A549 (cell line): ENCODE results near the gene CRIP3. TPM values are rescaled to one million over a fixed set of nuclear protein-coding genes. Genes with fewer than 3 reads are reported as not detected.

ENCODE experiments used
- ATAC-seq, 2 experiments: fragments of 200-7000 bp in 1 of 2; fragments of >200 bp in 1 of 2; cut with Nextera tagmentation in 1 of 2; cut with Tn5 transposase in 1 of 2; 3 replicates each; pipeline versions ENCODE4 v1.8.0 to v1.9.1; 2018 to 2020; ENCODE audit warnings: mild to moderate bottlenecking in 1 of 2, moderate library complexity in 1 of 2
- CTCF ChIA-PET: fragments of 300-600 bp; sonication (Branson Sonifier 250); formaldehyde crosslinking; extraction: SDS; loops from one replicate; lab custom pipeline; 2021; ENCODE audit warnings: antibody characterized with exemption, inconsistent platforms; lab: Yijun Ruan, JAX
- POLR2A ChIA-PET: fragments of 350-600 bp; formaldehyde crosslinking; extraction: SDS; loops from one replicate; lab custom pipeline; 2021; ENCODE audit warnings: antibody characterized with exemption, inconsistent platforms; lab: Yijun Ruan, JAX
- DNase-seq, 2 experiments: peaks; one replicate each; pipeline versions ENCODE4 v3.0.0 to v3.0.0-alpha.2; 2011 to 2016; ENCODE audit warnings: low read depth in 1 of 2, low spot score in 1 of 2
- FAIRE-seq: peaks from 2 replicates; lab custom pipeline; 2011; peaks lifted over from hg19 to GRCh38; lab: Jason Lieb, UNC
- H3K27ac ChIP-seq, 2 experiments: fragments of >200 bp; sonication (Bioruptor Twin); formaldehyde crosslinking; 3 replicates each; pipeline ENCODE4 v1.5.1; 2016 to 2017
- H3K4me1 ChIP-seq: fragments of >200 bp; sonication (Bioruptor Twin); formaldehyde crosslinking; 3 replicates; pipeline ENCODE4 v1.6.1; 2016
- H3K4me2 ChIP-seq: fragments of >200 bp; sonication (Bioruptor Twin); formaldehyde crosslinking; 3 replicates; pipeline ENCODE4 v1.6.1; 2016
- H3K4me3 ChIP-seq: fragments of >200 bp; sonication (Bioruptor Twin); formaldehyde crosslinking; 3 replicates; pipeline ENCODE4 v1.5.1; 2016
- H3K9me3 ChIP-seq: fragments of >200 bp; sonication (Bioruptor Twin); formaldehyde crosslinking; 3 replicates; pipeline ENCODE4 v1.6.1; 2016
- BCL3 ChIP-seq: fragments of >200 bp; sonication (Bioruptor Twin); formaldehyde crosslinking; IDR thresholded peaks from 3 replicates; pipeline ENCODE4 v1.6.1; 2016
- BHLHE40 ChIP-seq: IDR thresholded peaks from 2 replicates; pipeline ENCODE4 v1.6.1; 2012; ENCODE audit warnings: low read depth, low read length, inconsistent platforms
- CHD4 ChIP-seq: fragments of 200-600 bp; sonication (generic); IDR thresholded peaks from 2 replicates; pipeline ENCODE4 v1.6.1; 2016; ENCODE audit warnings: antibody characterized with exemption, mild to moderate bottlenecking, borderline replicate concordance
- EHMT2 ChIP-seq: fragments of 200-600 bp; sonication (generic); IDR thresholded peaks from 2 replicates; pipeline ENCODE4 v1.6.1; 2016; ENCODE audit warnings: antibody characterized with exemption, low read depth, mild to moderate bottlenecking, moderate library complexity
- EP300 ChIP-seq, 2 experiments: fragments of >200 bp; sonication (Bioruptor Twin); formaldehyde crosslinking; IDR thresholded peaks; 2 replicates in 1 of 2; 3 replicates in 1 of 2; pipeline ENCODE4 v1.6.1; 2016 to 2017
- FOSB ChIP-seq: fragments of 250-450 bp; sonication (Bioruptor Pico); IDR thresholded peaks from 2 replicates; pipeline ENCODE4 v1.5.0; 2020; ENCODE audit warnings: mild to moderate bottlenecking, moderate library complexity
- FOXS1 ChIP-seq: fragments of 250-450 bp; sonication (Bioruptor Pico); IDR thresholded peaks from 2 replicates; pipeline ENCODE4 v1.5.0; 2020; ENCODE audit warnings: mild to moderate bottlenecking, moderate library complexity
- HDAC2 ChIP-seq: fragments of 200-600 bp; sonication (generic); IDR thresholded peaks from 2 replicates; pipeline ENCODE4 v1.6.1; 2016
- HOXA7 ChIP-seq: fragments of 250-450 bp; sonication (Bioruptor Pico); IDR thresholded peaks from 2 replicates; pipeline ENCODE4 v1.5.0; 2020; ENCODE audit warnings: mild to moderate bottlenecking, moderate library complexity
- JUNB ChIP-seq: fragments of >200 bp; sonication (Bioruptor Twin); formaldehyde crosslinking; IDR thresholded peaks from 2 replicates; pipeline ENCODE4 v1.6.1; 2016
- KDM5A ChIP-seq: fragments of 200-600 bp; sonication (generic); IDR thresholded peaks from 2 replicates; pipeline ENCODE4 v1.6.1; 2016; ENCODE audit warnings: antibody characterized with exemption, mild to moderate bottlenecking
- MAFK ChIP-seq: fragments of 450-650 bp; IDR thresholded peaks from 2 replicates; pipeline ENCODE4 v1.6.1; 2014; ENCODE audit not compliant: partially characterized antibody
- NPAS2 ChIP-seq: fragments of 250-450 bp; sonication (Bioruptor Pico); IDR thresholded peaks from 2 replicates; pipeline ENCODE4 v1.8.0; 2022; ENCODE audit warnings: mild to moderate bottlenecking, moderate library complexity, borderline replicate concordance
- PBX3 ChIP-seq: IDR thresholded peaks from 2 replicates; pipeline ENCODE4 v1.6.1; 2012
- PHF8 ChIP-seq: fragments of 200-600 bp; sonication (generic); IDR thresholded peaks from 2 replicates; pipeline ENCODE4 v1.6.1; 2016; ENCODE audit warnings: low read depth, mild to moderate bottlenecking, antibody characterized with exemption, moderate library complexity, borderline replicate concordance
- POLR2AphosphoS2 ChIP-seq: conservative IDR thresholded peaks from 2 replicates; pipeline ENCODE4 v1.6.1; 2012; ENCODE audit warnings: low read length, improper control_type of control experiment, inconsistent platforms
- REST ChIP-seq: fragments of 200-600 bp; sonication (generic); IDR thresholded peaks from 2 replicates; pipeline ENCODE4 v1.6.1; 2016; ENCODE audit warnings: antibody characterized with exemption, mild to moderate bottlenecking, moderate library complexity
- SREBF2 ChIP-seq: fragments of 450-650 bp; IDR thresholded peaks from 2 replicates; pipeline ENCODE4 v1.6.1; 2014; ENCODE audit warnings: mild to moderate bottlenecking, moderate library complexity
- TFCP2L1 ChIP-seq: fragments of 250-450 bp; sonication (Bioruptor Pico); IDR thresholded peaks from 2 replicates; pipeline ENCODE4 v1.5.0; 2021; ENCODE audit warnings: mild to moderate bottlenecking
- ZFP36 ChIP-seq: fragments of 450-650 bp; IDR thresholded peaks from 2 replicates; pipeline ENCODE4 v1.6.1; 2014; ENCODE audit warnings: borderline replicate concordance; ENCODE audit not compliant: partially characterized antibody
- ZNF302 ChIP-seq: fragments of 250-450 bp; sonication (Bioruptor Pico); IDR thresholded peaks from 2 replicates; pipeline ENCODE4 v1.9.0; 2021; ENCODE audit warnings: inconsistent platforms, mild to moderate bottlenecking, moderate library complexity
- ZSCAN20 ChIP-seq: fragments of 250-450 bp; sonication (Bioruptor Pico); IDR thresholded peaks from 2 replicates; pipeline ENCODE4 v1.8.0; 2022; ENCODE audit warnings: mild to moderate bottlenecking, moderate library complexity
- WGBS: methylation state at CpG from one replicate; pipeline ENCODE4 v1.1.6; 2017; ENCODE audit errors: missing lambda C conversion rate; 5-methylcytosine and 5-hydroxymethylcytosine counted together
- polyA plus RNA-seq, 4 experiments: library from polyadenylated mRNA; depleted of rRNA in 3 of 4; stranded (reverse); fragments of >200 nt; fragmentation: RNase III in 1 of 4; extraction: RNeasy Plus Mini Kit Qiagen cat#74134 plus additional on column Dnase treatment in 1 of 4; gene quantifications; 2 replicates in 3 of 4; 3 replicates in 1 of 4; pipeline ENCODE4 v1.2.3, GENCODE V29; 2011 to 2017
- TF ChIP-seq, protein P1 (sequence below): fragments of 250-450 bp; sonication (Bioruptor Pico); IDR thresholded peaks from 2 replicates; pipeline ENCODE4 v1.5.0; 2020; ENCODE audit warnings: low read depth, mild to moderate bottlenecking, moderate library complexity

The CRIP3 gene
- polyA plus RNA-seq, 2 of the 4 experiments (the other 2 are of a cell fraction): 1.3 to 2.8 TPM

- no peak for FAIRE-seq
- Histone ChIP-seq H3K4me1 (0 out of 3 replicates have a peak, but pooled peaks cover 3% of the 10 kb centered on the region), H3K4me2 (no peak overlapping the region), H3K4me3 (no peak overlapping the region), H3K27ac (no peak overlapping the region)
- 3% methylated on average over 1 of the region's 1 CpG for WGBS
- no peak for DNase-seq
- ChIA-PET POLR2A (no interaction called here), CTCF (interaction anchor here (0.5 to 1.9 kb wide), 4 partner anchors 9 to 263 kb away, joined by 3 to 8 read pairs (median 4); partner anchors contain the start of gene CRIP3)
- no peak for TF ChIP-seq HOXA7 (CRISPR knock-in tag)
- no peak for TF ChIP-seq JUNB
- TF ChIP-seq EP300 (IDR thresholded peaks at IDR 0.05): no peak
- TF ChIP-seq CHD4: no peak
- TF ChIP-seq, protein P1, sequence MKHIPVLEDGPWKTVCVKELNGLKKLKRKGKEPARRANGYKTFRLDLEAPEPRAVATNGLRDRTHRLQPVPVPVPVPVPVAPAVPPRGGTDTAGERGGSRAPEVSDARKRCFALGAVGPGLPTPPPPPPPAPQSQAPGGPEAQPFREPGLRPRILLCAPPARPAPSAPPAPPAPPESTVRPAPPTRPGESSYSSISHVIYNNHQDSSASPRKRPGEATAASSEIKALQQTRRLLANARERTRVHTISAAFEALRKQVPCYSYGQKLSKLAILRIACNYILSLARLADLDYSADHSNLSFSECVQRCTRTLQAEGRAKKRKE (CRISPR knock-in tag): no peak
- no peak for TF ChIP-seq KDM5A
- no peak for TF ChIP-seq ZSCAN20 (CRISPR knock-in tag)
- TF ChIP-seq POLR2AphosphoS2: no peak
- TF ChIP-seq REST: no peak
- no peak for TF ChIP-seq BCL3
- no peak for TF ChIP-seq NPAS2 (CRISPR knock-in tag)
- TF ChIP-seq HDAC2: no peak
- no peak for TF ChIP-seq PHF8
- TF ChIP-seq ZNF302 (CRISPR knock-in tag): no peak
- TF ChIP-seq SREBF2: no peak
- TF ChIP-seq, all 56 proteins: peak for 0
- no peaks in the 10 kb centered on the region for H3K9me3 ChIP-seq
- ATAC-seq: no peak
Measured at GRCh38 chr6:43325876-43326275, 17.2 kb upstream of the CRIP3 start.

- ATAC-seq (no peak), DNase-seq (no peak), FAIRE-seq (no peak)
- Histone ChIP-seq H3K27ac (no peak overlapping the region), H3K9me3 (no peaks in the 10 kb centered on the region), H3K4me2 (no peak overlapping the region), H3K4me3 (no peak overlapping the region), H3K4me1 (no peaks in the 10 kb centered on the region)
- POLR2A ChIA-PET: no interaction called here
- CTCF ChIA-PET: interaction anchor here (0.7 to 1.9 kb wide), 5 partner anchors 10 to 55 kb away, joined by 3 to 4 read pairs (median 3); partner anchors contain the start of gene CRIP3
- TF ChIP-seq TFCP2L1 (CRISPR knock-in tag) (no peak), FOSB (CRISPR knock-in tag) (no peak), EHMT2 (no peak), BHLHE40 (no peak), NPAS2 (CRISPR knock-in tag) (no peak), MAFK (no peak), EP300 (IDR thresholded peaks at IDR 0.05) (no peak), ZFP36 (no peak), PBX3 (no peak), FOXS1 (no peak), ZNF302 (CRISPR knock-in tag) (no peak)
- TF ChIP-seq, all 56 proteins: peak for 0
- 88% methylated on average over 2 of the region's 2 CpGs for WGBS
Measured at GRCh38 chr6:43318011-43318410, 9.4 kb upstream of the CRIP3 start.
